ENCODE data around the gene KAT6B.

The KAT6B gene

GRCh38 chr10:74953214-74953613 lies 126.8 kb downstream of the KAT6B start:
- DNase-seq (ENCODE audit: low spot score) = peak; percentile 29

DNA sequence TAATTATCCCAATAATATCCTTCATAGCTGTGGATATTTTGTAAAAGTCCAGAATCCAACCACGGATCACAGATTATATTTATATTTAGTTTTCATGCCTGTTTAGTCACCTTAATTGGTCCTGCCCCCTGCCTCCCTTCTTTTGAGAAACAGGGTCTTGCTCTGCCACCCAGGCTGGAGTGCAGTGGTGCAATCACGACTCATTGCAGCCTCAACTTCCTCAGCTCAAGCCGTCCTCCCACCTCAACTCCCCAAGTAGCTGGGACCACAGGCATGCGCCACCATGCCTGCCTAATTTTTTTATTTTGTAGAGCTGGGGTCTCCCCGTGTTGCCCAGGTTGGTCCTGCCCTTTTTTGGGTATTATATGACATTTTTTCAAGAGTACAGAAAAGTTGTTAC lies 129.4 kb downstream of the KAT6B start:
- no peak for DNase-seq (ENCODE audit: low spot score)

DNA sequence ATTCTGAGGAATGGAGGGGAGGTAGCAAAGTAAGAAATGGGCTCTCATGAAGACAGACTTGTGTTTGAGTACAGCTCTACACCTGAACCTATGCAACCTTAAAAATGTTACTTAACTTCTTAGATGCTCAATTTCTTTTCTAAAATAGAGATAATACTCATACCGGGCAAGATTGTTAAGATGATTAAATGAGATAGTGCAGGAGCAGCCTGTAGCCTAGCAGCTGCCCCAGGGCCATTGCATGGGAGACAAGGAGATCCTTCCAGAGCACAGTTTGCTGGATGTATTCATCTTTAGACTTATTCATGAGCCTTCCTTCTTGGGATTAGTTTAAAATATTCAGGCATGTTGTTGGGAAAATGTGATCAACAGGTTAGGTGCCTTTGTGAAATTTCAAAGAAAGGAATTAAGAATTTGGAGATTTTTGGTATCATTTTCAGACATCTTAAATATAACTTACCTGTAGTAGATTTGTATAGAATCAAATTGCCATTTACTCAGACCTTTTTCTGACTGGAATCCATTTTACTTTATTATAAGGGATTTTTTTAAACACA lies 130.2 kb downstream of the KAT6B start:
- no peak for DNase-seq (ENCODE audit: low spot score)

DNA sequence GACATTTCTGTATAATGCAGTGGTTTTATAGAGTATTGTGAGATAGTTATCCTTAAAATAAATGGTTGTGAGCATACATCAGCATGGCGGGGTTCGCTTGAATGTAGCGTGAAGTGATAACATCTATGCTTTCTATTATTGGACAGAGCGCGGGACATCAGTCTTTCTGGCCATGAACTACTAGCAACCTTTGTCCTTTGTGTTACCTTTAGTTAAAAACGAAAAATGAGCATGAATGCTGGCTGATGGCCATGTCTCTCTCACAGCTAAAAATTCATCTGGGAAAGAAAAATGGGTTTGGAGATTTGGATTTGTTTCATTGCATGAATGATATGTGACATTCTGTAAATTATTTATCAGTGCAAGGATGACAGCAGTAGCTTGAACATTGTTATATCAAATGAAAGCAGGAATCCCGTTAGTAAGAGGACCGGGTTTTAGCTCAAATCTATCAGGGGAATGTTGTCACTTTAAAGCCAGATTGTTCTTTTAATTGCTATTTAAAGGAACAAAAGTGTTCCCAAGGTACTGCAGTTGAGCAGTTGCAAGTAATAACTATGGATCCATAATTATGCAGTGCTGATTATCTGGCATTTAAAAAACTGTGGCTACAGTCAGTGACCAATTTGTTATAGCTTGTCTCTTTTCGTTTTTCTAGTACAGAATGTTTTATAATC lies 131.0 kb downstream of the KAT6B start:
- DNase-seq (ENCODE audit: low spot score) = peak; percentile 19

DNA sequence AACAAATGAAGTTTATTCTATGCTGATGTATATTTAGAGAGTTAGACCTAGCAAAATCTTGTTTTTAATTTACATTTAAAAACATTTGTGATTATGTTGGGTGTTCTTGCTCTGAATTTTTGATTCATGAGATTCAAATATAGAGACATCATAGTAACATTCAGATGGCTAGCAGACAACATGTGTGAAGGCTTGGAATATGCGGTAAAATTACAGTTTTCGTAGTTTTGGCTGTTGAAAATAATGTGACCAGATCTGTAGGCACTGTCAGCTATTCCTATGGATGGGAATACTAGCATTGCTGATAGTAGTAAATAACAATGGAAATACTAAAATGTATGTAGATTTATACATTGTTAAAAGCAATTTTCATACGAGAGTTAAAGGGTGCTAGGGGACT lies 131.9 kb downstream of the KAT6B start:
- DNase-seq (ENCODE audit: low spot score) = no peak

- no peak for DNase-seq (ENCODE audit: low spot score)
These were observed 134.3 kb downstream of the KAT6B start for GRCh38 chr10:74960670-74961069.

GRCh38 chr10:74962517-74962916 lies 136.1 kb downstream of the KAT6B start:
- no peak for DNase-seq (ENCODE audit: low spot score)

DNA sequence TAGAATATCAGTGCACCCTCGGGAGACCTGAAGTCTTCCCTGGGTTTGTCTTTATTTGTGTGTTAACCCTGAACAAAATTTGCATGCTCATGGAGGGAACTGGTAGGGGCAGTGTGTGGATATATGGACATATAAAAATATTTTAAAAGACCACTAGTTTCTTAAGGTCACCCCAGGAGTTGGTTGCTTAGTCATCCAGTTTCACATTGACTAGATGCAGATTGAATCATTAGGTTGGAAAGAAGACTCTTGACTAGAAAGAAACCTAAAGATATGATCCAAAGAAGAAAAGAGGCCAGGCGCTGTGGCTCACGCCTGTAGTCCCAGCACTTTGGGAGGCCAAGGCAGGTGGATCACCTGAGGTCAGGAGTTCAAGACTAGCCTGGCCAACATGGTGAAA lies 137.1 kb downstream of the KAT6B start:
- DNase-seq (ENCODE audit: low spot score) = no peak

DNA sequence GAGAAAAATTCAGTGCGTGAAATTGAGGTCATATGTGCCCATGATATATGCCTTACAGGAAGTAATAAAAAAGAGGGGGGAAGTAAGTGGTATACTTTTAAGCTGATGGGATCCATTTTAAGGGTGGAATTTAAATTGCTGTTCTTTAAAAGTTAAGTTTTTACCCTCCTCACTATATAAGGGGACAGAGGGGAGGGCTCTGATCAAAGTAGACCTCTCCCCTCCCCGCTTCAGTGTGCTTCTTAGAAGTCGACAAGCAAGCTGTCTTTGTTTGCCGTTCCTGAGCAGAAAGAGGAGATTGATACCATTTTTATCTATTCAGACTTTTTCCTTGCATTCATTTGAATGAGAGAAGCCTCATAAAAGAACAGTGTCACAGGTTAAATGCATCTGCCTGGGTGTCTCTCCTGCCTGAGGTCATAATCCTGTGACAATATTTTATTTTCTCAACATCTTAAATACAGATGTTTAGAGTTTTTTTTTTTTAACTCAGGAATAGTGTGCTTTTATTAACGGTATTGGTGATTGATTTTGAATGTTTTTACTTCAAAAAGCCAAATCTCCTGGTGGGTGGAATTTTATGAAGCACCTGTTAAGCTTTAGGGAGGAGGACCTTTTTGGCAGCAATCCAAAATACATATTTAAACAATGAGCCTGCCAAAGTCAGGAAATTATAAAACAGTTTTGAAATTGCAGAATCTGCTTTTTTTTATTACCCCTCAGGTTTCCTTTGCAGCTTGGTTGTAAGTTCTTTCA lies 141.7 kb downstream of the KAT6B start:
- DNase-seq (ENCODE audit: low spot score) = no peak

DNA sequence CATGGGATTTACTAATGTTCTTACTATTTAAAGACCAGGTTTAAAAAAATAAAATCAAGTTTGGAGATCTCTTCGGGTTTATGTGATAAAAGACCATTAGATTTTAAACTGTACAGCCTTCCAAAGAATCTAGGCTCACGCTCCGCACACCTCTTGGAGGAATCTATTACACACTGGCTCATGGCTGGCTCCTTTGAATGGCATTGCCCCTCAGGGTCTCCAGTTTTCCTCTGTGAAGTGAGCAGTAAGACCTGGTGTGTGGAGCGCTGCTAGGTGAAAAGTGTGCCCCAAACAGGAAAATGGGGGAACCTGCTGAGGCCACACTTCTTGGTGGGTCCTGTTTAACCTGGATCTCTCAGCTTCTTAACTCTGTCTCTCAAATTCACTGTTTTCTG lies 142.3 kb downstream of the KAT6B start:
- DNase-seq (ENCODE audit: low spot score) = no peak

- no peak for DNase-seq (ENCODE audit: low spot score)
These were observed 142.7 kb downstream of the KAT6B start for GRCh38 chr10:74969093-74969492.

DNA sequence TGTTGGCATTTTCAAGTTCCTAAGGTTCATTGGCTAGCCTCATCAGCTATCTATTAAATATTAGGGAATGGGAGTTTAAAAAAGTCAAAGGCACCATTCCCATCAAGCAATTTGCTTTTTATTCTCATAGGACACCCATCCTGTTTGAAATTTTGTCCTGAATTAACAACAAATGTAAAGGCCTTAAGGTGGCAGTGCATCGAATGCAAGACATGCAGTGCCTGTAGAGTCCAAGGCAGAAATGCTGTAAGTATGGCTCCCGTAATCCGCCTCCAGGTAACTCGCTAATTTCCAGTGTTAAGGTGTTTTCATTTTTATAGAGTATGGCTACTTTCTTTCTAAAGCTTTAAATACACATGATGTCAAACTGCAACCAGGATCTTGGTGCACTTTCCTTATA lies 143.1 kb downstream of the KAT6B start:
- DNase-seq (ENCODE audit: low spot score) = no peak

DNA sequence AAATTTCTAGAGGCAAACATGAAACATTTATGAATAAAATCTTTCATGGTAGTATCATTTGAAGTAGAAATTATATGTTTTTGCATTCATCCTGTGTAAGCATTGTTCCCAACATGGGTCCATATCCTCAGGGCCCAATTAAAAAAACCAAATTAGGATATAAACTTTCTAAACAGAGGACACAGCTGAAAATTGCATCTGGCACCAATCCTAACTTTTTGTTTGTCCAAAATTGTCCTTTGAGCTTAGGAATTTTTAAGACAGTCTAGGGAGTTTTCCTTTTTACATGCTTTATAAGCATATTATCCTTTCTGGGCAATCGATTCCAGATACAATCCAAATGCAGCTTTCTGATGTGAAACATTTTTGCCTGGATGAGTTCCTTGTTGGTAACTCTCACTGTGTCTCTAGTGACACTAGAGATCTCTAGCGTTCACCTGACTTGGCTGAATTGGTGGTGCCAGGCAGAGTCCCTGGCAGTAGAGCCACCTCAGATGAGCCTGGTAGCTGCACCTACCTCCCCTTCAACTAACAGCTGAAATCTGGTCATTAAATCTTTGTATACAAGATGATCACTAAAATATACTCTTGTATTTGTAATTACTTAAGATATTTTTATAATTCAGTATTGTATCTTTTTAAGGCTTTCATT lies 147.5 kb downstream of the KAT6B start:
- DNase-seq (ENCODE audit: low spot score) = no peak

DNA sequence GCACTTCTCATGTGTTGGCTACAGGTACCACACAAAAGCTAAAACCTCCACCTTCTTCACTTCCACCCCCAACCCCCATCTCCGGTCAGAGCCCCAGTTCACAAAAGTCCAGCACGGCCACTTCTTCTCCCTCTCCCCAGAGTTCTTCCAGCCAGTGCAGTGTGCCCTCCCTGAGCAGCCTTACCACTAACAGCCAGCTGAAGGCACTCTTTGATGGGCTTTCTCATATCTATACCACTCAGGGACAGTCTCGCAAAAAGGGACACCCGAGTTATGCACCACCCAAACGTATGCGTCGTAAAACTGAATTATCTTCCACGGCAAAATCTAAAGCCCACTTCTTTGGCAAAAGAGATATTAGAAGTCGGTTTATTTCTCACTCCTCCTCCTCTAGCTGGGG lies 149.4 kb downstream of the KAT6B start:
- no peak for DNase-seq (ENCODE audit: low spot score)

DNA sequence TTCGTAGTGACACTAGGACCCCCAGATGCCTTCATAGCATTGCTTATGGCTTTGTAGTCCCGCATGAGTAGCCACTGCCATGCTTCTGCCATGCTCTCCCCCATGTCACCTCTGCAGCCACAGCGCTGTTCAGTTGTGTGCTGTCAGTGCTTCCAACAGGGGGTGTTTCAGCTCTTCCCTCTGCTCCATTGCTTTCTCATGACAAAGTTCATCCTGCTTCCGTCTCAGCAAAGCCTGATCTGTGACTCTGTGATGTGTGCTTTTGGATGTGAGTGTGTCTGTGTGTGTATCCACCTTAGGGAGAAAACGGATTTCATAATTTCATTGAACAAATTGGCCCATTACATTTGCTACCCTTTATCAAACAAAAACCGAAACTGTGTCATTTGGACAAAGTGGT lies 150.2 kb downstream of the KAT6B start:
- DNase-seq (ENCODE audit: low spot score) = no peak

DNA sequence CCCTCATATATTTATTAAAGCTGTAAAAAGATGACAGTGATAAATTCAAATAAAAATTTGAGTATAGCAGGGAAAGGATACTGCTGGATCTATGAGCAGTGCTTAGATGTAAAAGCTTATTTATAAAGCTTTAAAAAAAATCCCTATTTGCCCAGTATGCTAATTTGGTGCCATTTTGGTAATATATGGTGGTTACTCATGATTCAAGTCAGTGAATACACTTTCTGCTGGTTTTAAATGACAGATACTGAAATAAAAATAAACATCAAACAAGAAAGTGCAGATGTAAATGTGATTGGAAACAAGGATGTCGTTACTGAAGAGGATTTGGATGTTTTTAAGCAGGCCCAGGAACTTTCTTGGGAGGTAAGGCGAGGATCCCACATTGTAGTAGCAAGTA lies 150.7 kb downstream of the KAT6B start:
- no peak for DNase-seq (ENCODE audit: low spot score)

DNA sequence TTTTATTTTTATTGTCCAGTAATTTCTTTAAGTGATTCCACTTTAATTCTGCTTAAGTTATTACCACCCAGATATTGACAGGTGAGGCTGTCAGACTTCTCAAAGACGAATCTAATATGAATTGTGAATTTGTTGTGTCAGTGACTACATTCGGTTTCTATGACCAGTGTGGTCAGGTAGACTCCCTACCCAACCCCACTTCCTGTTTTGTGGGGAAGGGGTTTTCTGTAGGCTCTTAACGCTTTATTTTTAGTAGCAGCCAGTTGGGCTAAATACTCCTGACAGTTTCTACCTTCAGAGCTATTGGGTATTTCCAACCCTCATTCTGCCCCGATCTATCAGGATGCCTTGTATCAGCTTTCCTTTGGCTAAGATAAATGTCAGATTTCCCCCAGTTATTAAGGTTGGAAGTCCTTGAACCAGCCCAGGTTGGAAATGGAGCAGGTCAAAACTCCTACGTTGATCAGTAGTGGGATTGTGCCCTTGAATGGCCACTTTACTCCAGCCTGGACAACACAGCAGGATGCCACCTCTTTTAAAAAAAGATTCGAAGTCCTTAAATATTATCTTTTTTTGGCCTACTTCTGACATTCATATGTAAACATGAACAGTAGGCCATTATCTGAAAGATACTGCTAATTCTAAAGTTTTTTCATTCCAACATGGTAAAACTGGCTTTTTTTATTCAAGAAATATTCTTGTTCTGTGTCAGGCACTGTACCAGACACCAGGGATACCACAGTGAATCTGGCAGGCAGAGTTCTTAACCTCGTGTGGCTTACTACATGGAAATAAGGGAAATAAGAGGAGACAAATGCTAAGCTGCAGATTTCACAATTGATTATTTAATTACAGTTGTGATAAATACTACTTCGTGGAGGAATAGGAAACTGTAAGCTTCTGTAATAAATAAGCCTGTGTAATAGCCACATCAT lies 151.8 kb downstream of the KAT6B start:
- DNase-seq (ENCODE audit: low spot score) = no peak

GRCh38 chr10:74981831-74982633 lies 155.6 kb downstream of the KAT6B start:
- no peak for DNase-seq (ENCODE audit: low spot score)

DNA sequence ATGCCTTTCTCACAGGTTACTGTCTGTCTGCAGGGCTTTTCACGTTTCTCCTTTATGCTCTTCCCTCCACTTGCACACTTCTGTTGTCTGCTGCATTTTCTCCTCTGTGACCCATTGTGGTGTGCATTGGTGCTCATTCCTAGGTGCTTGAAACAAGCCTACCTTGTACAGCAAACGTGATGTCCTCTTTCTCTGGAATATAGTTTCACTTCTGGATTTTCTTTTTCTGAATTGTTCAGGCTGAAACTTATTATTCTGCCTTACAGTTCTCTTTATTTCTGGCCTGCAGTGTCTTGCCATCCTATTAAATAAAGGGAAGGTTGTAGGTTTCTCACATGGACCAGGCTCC lies 156.2 kb downstream of the KAT6B start:
- no peak for DNase-seq (ENCODE audit: low spot score)

DNA sequence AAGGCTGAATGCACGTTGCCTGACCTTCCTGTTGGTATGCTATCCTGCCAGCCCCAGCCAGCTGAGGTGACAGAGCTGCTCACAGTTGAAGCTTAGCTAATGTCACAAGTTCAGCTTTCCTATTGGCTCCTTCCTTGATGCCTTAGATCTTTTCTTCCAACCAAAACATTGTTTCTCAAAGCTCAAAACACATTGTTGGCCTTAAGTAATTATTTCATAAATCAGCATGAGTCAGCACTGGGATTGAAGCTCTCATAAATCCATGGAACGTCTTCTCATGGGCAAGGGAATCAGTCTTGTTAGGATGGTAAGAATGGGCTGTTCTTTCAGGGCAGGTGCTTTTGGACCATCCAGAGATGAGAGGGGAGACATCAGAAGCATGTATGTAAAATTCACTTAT lies 157.0 kb downstream of the KAT6B start:
- DNase-seq (ENCODE audit: low spot score) = no peak

- DNase-seq (ENCODE audit: low spot score) = no peak
These were observed 161.1 kb downstream of the KAT6B start for GRCh38 chr10:74987339-74988053.
